ENCODE results near the gene VSIR. TPM values are rescaled to one million over a fixed set of nuclear protein-coding genes. Genes with fewer than 3 reads are reported as not detected.

The VSIR gene
- total RNA-seq, 2 donors from 2014 or later, result 60.7 to 119 TPM

DNA sequence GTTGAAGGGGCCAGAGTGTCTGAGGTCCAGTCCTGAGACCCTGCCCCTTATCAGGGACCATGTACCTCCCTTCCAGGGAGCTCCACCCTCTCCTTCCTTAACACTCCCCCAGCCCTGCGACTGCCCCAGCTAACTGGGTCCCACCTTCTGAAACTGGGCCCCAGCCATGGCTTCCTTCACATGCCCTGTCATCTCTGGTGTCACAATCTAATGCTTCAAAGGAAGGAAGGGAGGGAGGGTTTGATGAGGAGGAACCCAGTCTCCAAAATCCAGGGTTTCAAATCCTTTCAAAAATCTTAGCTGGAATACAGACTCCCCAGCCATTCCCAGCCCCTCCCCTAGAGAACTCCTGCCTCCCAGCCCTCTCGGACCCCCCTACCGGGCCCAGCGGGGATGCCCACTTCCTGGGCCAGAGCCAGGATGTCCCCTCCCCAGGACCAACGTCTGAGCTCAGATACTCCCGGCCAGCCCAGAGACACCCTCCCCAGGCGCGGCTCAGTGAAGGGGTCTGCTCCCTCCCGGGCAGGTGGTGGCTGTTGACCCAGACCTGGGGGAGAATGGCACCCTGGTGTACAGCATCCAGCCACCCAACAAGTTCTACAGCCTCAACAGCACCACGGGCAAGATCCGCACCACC is 71.7 kb downstream of the VSIR start:
- Histone ChIP-seq H3K27me3 (replicated peaks; ENCODE audit: insufficient read depth) (no peaks in the 10 kb centered on the region), H3K4me3 (no peak overlapping the region), H3K4me1 (ENCODE audit: control insufficient read depth in 1 of 2, low read depth in 2 of 2) (no peaks in the 10 kb centered on the region), H3K36me3 (no peaks in the 10 kb centered on the region), H3K9me3 (no peaks in the 10 kb centered on the region), H3K27ac (no peak overlapping the region)
- DNase-seq (ENCODE audit: low spot score) (no peak), ATAC-seq (ENCODE audit: insufficient number of reproducible peaks, low FRiP score, low read depth) (no peak)
- no peak for TF ChIP-seq CTCF (IDR thresholded peaks at IDR 0.05)

DNA sequence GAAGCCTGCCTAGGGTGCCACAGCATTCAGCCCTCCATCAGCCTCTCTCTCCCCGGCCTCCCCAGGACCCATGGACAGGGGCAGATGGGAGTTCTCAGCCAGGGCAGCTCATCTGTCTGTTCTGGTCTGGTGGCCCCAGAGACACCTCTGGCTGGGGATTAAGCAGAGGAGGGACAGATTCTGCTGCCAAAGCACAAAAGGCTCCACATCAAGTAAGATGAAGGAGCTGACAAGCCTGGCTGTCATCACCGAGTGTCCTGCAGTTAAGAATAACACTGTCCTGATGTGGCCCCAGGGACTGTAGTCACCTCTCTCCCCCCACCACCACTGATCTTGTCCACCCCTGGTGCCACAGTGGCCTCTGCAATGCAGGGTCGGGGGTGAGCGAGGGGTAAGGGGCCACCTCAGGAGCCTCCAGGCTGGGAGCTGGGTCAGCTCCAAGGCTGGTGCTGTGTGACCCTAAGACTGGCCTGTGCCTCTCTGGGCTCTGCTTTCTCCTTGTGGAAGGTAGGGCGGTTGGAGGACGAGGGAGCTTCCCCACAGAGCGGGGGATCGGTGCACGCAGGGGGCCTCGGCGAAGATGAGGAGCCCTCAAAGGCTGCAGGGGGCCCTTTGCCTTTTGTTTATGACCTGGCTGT is 72.5 kb downstream of the VSIR start:
- H3K27me3 ChIP-seq (replicated peaks; ENCODE audit: insufficient read depth), result no peaks in the 10 kb centered on the region
- DNase-seq (ENCODE audit: low spot score) (no peak), ATAC-seq (ENCODE audit: insufficient number of reproducible peaks, low FRiP score, low read depth) (no peak)
- no peaks in the 10 kb centered on the region for H3K4me1 ChIP-seq (ENCODE audit: control insufficient read depth in 1 of 2, low read depth in 2 of 2)
- no peaks in the 10 kb centered on the region for H3K36me3 ChIP-seq
- H3K27ac ChIP-seq, result no peak overlapping the region
- no peak for TF ChIP-seq CTCF (IDR thresholded peaks at IDR 0.05)
- H3K4me3 ChIP-seq, result no peak overlapping the region
- H3K9me3 ChIP-seq, result no peaks in the 10 kb centered on the region

DNA sequence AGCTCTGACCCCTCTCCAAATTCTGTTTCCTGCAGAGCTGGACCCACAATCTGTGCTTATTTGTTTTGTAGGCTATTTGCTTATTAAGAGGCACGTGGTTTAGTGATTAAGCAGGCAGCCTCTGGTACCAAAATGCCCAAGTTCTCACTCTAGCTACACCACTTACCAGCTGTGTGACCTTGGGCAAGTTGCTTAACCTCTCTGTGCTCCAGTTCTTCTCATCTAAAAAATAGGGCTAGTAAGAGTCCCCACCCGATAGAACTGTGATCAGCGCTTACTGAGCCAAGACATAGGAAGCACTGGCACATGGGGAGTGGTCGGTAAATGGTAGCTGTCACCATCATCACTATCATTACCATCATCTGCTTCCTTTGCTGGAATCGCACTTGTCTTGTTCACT is 74.6 kb downstream of the VSIR start:
- Histone ChIP-seq H3K27me3 (replicated peaks; ENCODE audit: insufficient read depth) (no peaks in the 10 kb centered on the region), H3K9me3 (no peaks in the 10 kb centered on the region), H3K4me1 (ENCODE audit: control insufficient read depth in 1 of 2, low read depth in 2 of 2) (no peaks in the 10 kb centered on the region), H3K27ac (no peak overlapping the region), H3K4me3 (no peak overlapping the region), H3K36me3 (no peaks in the 10 kb centered on the region)
- TF ChIP-seq CTCF (IDR thresholded peaks at IDR 0.05), result no peak
- no peak for ATAC-seq (ENCODE audit: insufficient number of reproducible peaks, low FRiP score, low read depth)
- DNase-seq (ENCODE audit: low spot score), result no peak

DNA sequence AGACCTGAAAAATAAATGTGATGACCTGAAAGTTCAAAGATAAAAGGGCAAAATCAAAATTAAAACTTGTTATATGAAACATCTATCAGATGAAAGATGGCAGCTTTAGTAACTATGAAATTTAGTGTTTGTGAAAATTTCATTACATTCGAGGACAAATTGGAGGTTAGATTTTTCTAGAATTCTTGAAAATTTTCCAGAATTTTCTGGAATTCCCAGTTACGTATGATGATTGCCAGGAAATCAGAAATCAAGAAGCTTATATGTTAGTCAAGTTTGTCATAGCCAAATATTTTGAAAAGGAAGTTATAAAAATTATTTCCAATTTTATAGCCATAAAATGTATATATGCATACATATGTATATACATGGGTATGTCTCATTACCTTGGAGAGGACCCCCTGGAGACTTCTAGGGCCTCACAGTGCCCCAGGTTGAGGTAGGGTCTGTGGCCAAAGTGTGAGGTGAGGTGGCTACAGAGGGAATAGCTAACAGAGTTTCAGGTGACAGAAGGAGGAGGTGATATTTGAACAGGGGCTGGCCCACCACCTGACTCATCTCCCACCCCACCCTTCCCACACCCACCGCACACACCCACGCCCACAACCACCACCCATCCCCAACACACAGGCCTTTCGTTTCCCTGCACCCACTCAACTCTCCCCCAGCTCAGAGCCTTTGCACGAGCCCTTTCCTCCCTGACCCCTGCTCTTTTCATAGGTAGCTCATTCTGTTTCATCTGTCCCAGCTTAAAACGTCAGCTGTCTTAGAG is 75.2 kb downstream of the VSIR start:
- no peaks in the 10 kb centered on the region for H3K36me3 ChIP-seq
- H3K4me1 ChIP-seq (ENCODE audit: control insufficient read depth in 1 of 2, low read depth in 2 of 2), result no peaks in the 10 kb centered on the region
- no peaks in the 10 kb centered on the region for H3K27me3 ChIP-seq (replicated peaks; ENCODE audit: insufficient read depth)
- H3K27ac ChIP-seq, result no peak overlapping the region
- TF ChIP-seq CTCF (IDR thresholded peaks at IDR 0.05), result no peak
- DNase-seq (ENCODE audit: low spot score) (no peak), ATAC-seq (ENCODE audit: insufficient number of reproducible peaks, low FRiP score, low read depth) (no peak)
- H3K4me3 ChIP-seq, result no peak overlapping the region
- no peaks in the 10 kb centered on the region for H3K9me3 ChIP-seq

Other genes starting within 250 kb of the VSIR start
- under 1 TPM in 1 of 2 donors, not detected in 1; 0.14 TPM for gene C10orf105, start 53.7 kb downstream of the VSIR start, total RNA-seq
- gene PSAP, start 77.7 kb upstream of the VSIR start, total RNA-seq, result 1,000 to 10,000 TPM; 1,091 to 1,135 TPM
- gene CHST3, start 190.9 kb upstream of the VSIR start, total RNA-seq, result 10 to 100 TPM; 54.4 to 80.6 TPM